Caco-2 (cell line): Measurements from ENCODE around the gene KRT17. TPM values are rescaled to one million over a fixed set of nuclear protein-coding genes. Genes with fewer than 3 reads are reported as not detected.

Experiments
- BruUV-seq: library from RNA; stranded (reverse); fragments of 400-500 nt; replicated peaks from 2 replicates; lab custom pipeline; 2021; lab: Mats Ljungman, UMichigan
- CTCF ChIA-PET: fragments of 300-600 bp; sonication (Branson Sonifier 250); formaldehyde crosslinking; loops from one replicate; lab custom pipeline; 2022; ENCODE audit warnings: antibody characterized with exemption; lab: Charles Lee
- POLR2A ChIA-PET: fragments of 300-600 bp; sonication (Branson Sonifier 250); formaldehyde crosslinking; loops from one replicate; lab custom pipeline; 2022; ENCODE audit warnings: antibody characterized with exemption; lab: Charles Lee
- DNase-seq, 2 experiments: peaks; one replicate each; pipeline versions ENCODE4 v3.0.0 to v3.0.0-alpha.2; 2020 to 2022
- H3K27me3 ChIP-seq: replicated peaks from 2 replicates; pipeline ENCODE4 v1.6.0; 2011; ENCODE audit warnings: low read length; ENCODE audit not compliant: control insufficient read depth, insufficient read depth
- H3K36me3 ChIP-seq: 2 replicates; pipeline ENCODE4 v1.5.1; 2011; ENCODE audit warnings: low read length; ENCODE audit not compliant: control insufficient read depth, insufficient read depth
- H3K4me1 ChIP-seq: fragments of 250-450 bp; sonication (Bioruptor Pico); 2 replicates; pipeline ENCODE4 v1.5.1; 2020; ENCODE audit warnings: mild to moderate bottlenecking
- H3K4me3 ChIP-seq: 2 replicates; pipeline ENCODE4 v1.5.1; 2011; ENCODE audit warnings: low read depth, mild to moderate bottlenecking, control low read depth, low read length
- H3K9me3 ChIP-seq: fragments of 250-450 bp; sonication (Bioruptor Pico); 2 replicates; pipeline ENCODE4 v1.5.1; 2020; ENCODE audit warnings: mild to moderate bottlenecking, moderate library complexity
- H3K27ac Mint-ChIP-seq: one replicate; pipeline ENCODE4 v1.8.0; 2022; ENCODE audit warnings: mixed read lengths; ENCODE audit not compliant: unreplicated experiment
- H3K27me3 Mint-ChIP-seq: one replicate; pipeline ENCODE4 v1.8.0; 2022; ENCODE audit warnings: mixed read lengths; ENCODE audit not compliant: insufficient read depth, unreplicated experiment
- H3K36me3 Mint-ChIP-seq: one replicate; pipeline ENCODE4 v1.8.0; 2022; ENCODE audit warnings: mild to moderate bottlenecking, mixed read lengths; ENCODE audit not compliant: insufficient read depth, unreplicated experiment
- H3K4me1 Mint-ChIP-seq: one replicate; pipeline ENCODE4 v1.8.0; 2022; ENCODE audit warnings: low read depth, mixed read lengths; ENCODE audit not compliant: unreplicated experiment
- H3K4me3 Mint-ChIP-seq: one replicate; pipeline ENCODE4 v1.8.0; 2022; ENCODE audit warnings: mild to moderate bottlenecking, moderate library complexity, mixed read lengths; ENCODE audit not compliant: unreplicated experiment
- H3K9me3 Mint-ChIP-seq: one replicate; pipeline ENCODE4 v1.8.0; 2022; ENCODE audit warnings: mixed read lengths; ENCODE audit not compliant: unreplicated experiment
- intact Hi-C: fragments of 100-400 bp; cut with micrococcal nuclease; formaldehyde crosslinking; loops from one replicate; pipeline ENCODE4 v1.10.0; 2022; ENCODE audit not compliant: unreplicated experiment
- total RNA-seq: library from RNA; stranded (reverse); gene quantifications from 2 replicates; pipeline ENCODE4 v1.2.3, GENCODE V29; 2022
- TF ChIP-seq, protein P1 (sequence below), 2 experiments: fragments of 200-600 bp in 1 of 2; IDR thresholded peaks; 1 replicate in 1 of 2; 2 replicates in 1 of 2; pipeline versions ENCODE4 v1.5.1 to v1.8.0; 2011 to 2022; ENCODE audit warnings: antibody characterized with exemption in 1 of 2, control low read depth in 1 of 2, inconsistent platforms in 1 of 2, low read depth in 1 of 2, low read length in 1 of 2, mild to moderate bottlenecking in 1 of 2, moderate library complexity in 1 of 2; ENCODE audit not compliant: insufficient read depth in 1 of 2, severe bottlenecking in 1 of 2, unreplicated experiment in 1 of 2

KRT17 gene
- total RNA-seq, 1 experiment from 2014 or later, result 2.8 TPM

DNA sequence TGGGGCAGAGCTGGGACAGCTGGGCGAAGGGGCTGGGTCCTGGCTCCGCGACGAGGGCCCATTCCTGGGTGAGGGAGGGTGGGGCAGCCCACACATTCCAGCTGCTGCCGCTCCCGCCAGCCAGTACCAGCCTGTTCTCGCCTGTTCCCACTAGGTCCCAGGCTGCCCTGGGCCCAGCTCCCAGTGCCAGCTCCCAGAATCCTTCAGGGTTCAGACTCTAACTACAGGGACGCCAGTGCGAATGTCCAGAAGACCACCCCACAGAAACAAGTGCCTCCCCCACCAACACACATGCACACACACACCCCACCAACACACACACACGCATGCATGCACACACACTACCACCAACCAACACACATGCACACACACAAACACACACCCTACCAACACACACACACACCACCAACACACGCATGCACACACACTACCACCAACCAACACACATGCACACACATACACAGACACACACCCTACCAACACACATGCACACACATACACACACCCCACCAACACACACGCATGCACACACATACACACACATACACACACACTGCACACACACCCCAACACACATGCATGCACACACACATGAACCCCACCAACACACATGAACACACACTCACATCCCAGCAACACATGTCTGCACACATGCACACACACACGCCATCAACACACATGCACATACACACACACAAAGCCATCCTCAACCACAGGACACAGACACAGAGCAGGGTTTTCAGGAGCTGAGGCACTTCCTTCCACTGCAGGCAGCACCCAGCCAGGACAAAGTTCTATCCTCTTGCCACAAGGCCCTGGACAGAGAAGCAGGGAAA is 27.5 kb upstream of the KRT17 start:
- Histone ChIP-seq H3K9me3 (no peaks in the 10 kb centered on the region), H3K4me1 (peaks cover 50% of the 10 kb centered on the region), H3K4me3 (no peak overlapping the region), H3K36me3 (no peaks in the 10 kb centered on the region), H3K27me3 (no peaks in the 10 kb centered on the region)
- Mint-ChIP-seq H3K27ac (peak overlapping the region; percentile 18), H3K36me3 (peaks cover 6% of the 10 kb centered on the region), H3K4me1 (peaks cover 7% of the 10 kb centered on the region), H3K27me3 (no peaks in the 10 kb centered on the region), H3K4me3 (no peak overlapping the region), H3K9me3 (no peaks in the 10 kb centered on the region)
- TF ChIP-seq, protein P1, sequence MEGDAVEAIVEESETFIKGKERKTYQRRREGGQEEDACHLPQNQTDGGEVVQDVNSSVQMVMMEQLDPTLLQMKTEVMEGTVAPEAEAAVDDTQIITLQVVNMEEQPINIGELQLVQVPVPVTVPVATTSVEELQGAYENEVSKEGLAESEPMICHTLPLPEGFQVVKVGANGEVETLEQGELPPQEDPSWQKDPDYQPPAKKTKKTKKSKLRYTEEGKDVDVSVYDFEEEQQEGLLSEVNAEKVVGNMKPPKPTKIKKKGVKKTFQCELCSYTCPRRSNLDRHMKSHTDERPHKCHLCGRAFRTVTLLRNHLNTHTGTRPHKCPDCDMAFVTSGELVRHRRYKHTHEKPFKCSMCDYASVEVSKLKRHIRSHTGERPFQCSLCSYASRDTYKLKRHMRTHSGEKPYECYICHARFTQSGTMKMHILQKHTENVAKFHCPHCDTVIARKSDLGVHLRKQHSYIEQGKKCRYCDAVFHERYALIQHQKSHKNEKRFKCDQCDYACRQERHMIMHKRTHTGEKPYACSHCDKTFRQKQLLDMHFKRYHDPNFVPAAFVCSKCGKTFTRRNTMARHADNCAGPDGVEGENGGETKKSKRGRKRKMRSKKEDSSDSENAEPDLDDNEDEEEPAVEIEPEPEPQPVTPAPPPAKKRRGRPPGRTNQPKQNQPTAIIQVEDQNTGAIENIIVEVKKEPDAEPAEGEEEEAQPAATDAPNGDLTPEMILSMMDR (IDR thresholded peaks at IDR 0.05; ENCODE audit: insufficient read depth in 1 of 2, low read depth in 1 of 2, low read length in 1 of 2, severe bottlenecking in 1 of 2, unreplicated experiment in 1 of 2), result no peak
- no peak for DNase-seq
- ChIA-PET CTCF (interaction anchor here (1.7 to 4.9 kb wide), 4 partner anchors 12 to 103 kb away, joined by 4 to 147 read pairs (median 7); no protein-coding TSS in a partner anchor), POLR2A (interaction anchor here (0.9 kb wide), 1 partner anchor 102 kb away, joined by 3 read pairs; no protein-coding TSS in a partner anchor)
- no TSS peak for BruUV-seq
- intact Hi-C loops, result no loop called here

DNA sequence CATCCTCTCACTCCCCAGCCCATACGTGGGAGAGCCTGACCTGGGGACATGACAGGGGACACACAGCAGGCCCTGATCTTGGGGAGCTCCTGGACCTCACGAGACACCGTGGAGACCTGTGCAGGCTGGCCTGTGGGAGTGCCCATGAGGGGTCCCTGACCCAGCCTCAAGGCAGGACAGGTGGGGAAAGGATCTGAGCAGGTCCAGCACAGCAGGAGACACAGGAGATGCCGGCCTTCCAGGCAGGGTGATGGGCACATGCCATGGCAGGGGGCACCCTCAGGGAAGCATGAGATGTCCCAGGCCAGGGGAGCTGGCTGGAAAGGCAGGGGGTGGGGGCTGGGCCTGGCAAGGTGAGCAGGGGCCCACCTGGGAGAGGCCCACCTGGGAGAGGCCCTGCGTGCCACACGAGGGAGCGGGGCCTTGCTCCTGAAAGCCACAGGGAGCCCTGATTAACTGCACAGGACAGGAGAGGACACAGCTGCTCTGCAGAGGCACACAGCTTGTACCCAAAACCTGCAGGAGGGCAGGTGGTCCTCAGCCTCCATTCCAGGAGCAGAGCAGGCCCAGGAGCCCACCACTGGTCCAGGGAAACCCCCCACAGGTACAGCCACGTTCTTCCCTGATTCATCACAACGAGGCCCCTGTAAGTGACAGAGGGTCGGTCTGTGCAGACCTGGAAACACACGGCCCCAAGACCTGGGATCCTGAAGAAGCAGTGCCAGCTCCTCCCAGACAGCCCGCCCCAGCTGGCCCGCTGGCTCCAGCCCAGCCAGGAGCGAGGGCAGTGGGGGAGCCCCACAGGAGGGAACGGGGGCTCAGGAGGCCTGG is 26.6 kb upstream of the KRT17 start:
- no peaks in the 10 kb centered on the region for H3K9me3 ChIP-seq
- H3K27me3 ChIP-seq, result no peaks in the 10 kb centered on the region
- Mint-ChIP-seq H3K36me3 (peaks cover 6% of the 10 kb centered on the region), H3K4me3 (no peak overlapping the region), H3K27ac (no peak overlapping the region), H3K9me3 (no peaks in the 10 kb centered on the region), H3K4me1 (peaks cover 7% of the 10 kb centered on the region), H3K27me3 (no peaks in the 10 kb centered on the region)
- peaks cover 51% of the 10 kb centered on the region for H3K4me1 ChIP-seq
- CTCF ChIA-PET, result interaction anchor here (0.9 to 4.9 kb wide), 4 partner anchors 13 to 102 kb away, joined by 3 to 147 read pairs (median 6); partner anchors contain the start of gene EIF1
- BruUV-seq, result no TSS peak
- H3K36me3 ChIP-seq, result no peaks in the 10 kb centered on the region
- POLR2A ChIA-PET, result interaction anchor here (0.9 to 2.1 kb wide), 2 partner anchors 37 to 102 kb away, joined by 3 to 7 read pairs; partner anchors contain the start of gene EIF1
- DNase-seq, result no peak
- no peak overlapping the region for H3K4me3 ChIP-seq
- intact Hi-C loops, result no loop called here
- TF ChIP-seq, protein P1 (IDR thresholded peaks at IDR 0.05; ENCODE audit: insufficient read depth in 1 of 2, low read depth in 1 of 2, low read length in 1 of 2, severe bottlenecking in 1 of 2, unreplicated experiment in 1 of 2), result no peak
